ENCODE results near the gene RNF151.

DNA sequence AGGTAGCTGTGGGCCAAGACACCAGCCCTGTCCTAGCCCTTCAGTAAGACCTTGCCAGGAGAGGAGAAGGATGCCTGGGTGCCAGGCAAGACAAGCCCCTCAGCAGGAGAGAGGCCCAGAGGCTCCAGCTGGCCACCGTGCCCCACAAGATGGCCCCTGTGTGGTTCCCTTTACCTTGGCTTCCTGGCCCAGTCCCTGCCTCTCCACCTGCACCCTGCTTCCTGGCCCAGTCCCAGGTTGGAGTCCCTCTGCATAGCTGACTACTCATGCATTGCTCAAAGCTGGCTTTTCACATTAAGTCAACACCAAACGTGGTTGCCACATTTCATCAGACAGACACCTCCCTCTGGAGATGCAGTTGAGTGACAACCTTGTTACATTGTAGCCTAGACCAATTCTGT is 27.1 kb downstream of the RNF151 start:
- TF ChIP-seq ARNT (IDR thresholded peaks at IDR 0.05) (no peak), FOXM1 (IDR thresholded peaks at IDR 0.05; ENCODE audit: borderline replicate concordance) (no peak), HDGF (IDR thresholded peaks at IDR 0.05; ENCODE audit: borderline replicate concordance) (no peak)

All from HEK293T (cell line).